ENCODE results near the gene KLF3.

- TF ChIP-seq CTCF (IDR thresholded peaks at IDR 0.05; ENCODE audit: insufficient read depth, low read depth, low read length) (no peak), EZH2 (IDR thresholded peaks at IDR 0.05; ENCODE audit: insufficient read depth, low read length) (no peak)
Measured at GRCh38 chr4:38740303-38740702, 76.3 kb downstream of the KLF3 start.

Data from astrocyte (in vitro differentiated cells and primary cell).